Muscle of leg (tissue), 11 donors: ENCODE results near the gene MUSTN1. TPM values are rescaled to one million over a fixed set of nuclear protein-coding genes. Genes with fewer than 3 reads are reported as not detected.

ENCODE experiments used
- DNase-seq: peaks from one replicate; pipeline ENCODE4 v3.0.0; 2013
- H3K27ac ChIP-seq: one replicate; pipeline ENCODE4 v1.5.1; 2013; ENCODE audit warnings: mild to moderate bottlenecking, low read length, control low read depth
- H3K27me3 ChIP-seq: one replicate; pipeline ENCODE4 v1.6.1; 2013; ENCODE audit warnings: low read length; ENCODE audit not compliant: control insufficient read depth, insufficient read depth
- H3K36me3 ChIP-seq: one replicate; pipeline ENCODE4 v1.6.1; 2013; ENCODE audit warnings: low read length; ENCODE audit not compliant: control insufficient read depth, insufficient read depth
- H3K4me1 ChIP-seq: one replicate; pipeline ENCODE4 v1.6.1; 2013; ENCODE audit warnings: low read length; ENCODE audit not compliant: control insufficient read depth, insufficient read depth
- H3K4me3 ChIP-seq: one replicate; pipeline ENCODE4 v1.5.1; 2013; ENCODE audit warnings: low read length, control low read depth
- H3K9me3 ChIP-seq: replicated peaks from 2 replicates; pipeline ENCODE4 v1.6.1; 2013; ENCODE audit warnings: low read depth, low read length; ENCODE audit not compliant: control insufficient read depth
- WGBS: methylation state at CpG from one replicate; pipeline ENCODE4 v1.1.5; 2013; ENCODE audit warnings: missing lambda C conversion rate; ENCODE audit not compliant: insufficient coverage; 5-methylcytosine and 5-hydroxymethylcytosine counted together
- polyA plus RNA-seq, 8 donors: library from polyadenylated mRNA; unstranded; fragments of 120-200 nt; gene quantifications; one replicate each; pipeline versions ENCODE4 v1.2.1 to v1.2.3, GENCODE V29; 2013; ENCODE audit warnings: inconsistent platforms in 1 of 8, low replicate concordance in 1 of 8; ENCODE audit not compliant: insufficient read length in 8 of 8, insufficient read depth in 1 of 8
- total RNA-seq: library from RNA; stranded (reverse); fragments of 120-200 nt; gene quantifications from one replicate; pipeline ENCODE4 v1.2.4, GENCODE V29; 2013

MUSTN1 gene
- total and polyA plus RNA-seq, 9 donors = 93.5 to 168 (median 126) TPM

DNA sequence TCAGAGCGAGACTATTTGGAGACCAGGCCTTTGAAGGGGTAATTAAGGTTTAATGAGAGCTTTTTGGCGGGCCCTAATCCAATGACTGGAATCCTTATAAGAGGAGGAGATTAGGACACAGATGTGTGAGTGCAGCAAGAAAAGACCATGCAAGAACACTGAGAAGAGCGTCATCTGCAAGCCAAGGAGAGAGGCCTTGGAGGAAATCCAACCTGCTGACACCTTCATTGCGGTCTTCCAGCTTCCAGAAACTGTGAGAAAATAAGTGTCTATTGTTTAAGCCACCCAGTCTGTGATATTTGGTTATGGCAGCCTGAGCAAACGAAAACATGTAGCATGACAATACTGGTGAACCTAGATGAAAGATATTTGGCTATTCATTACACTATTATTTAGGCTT is 23.0 kb upstream of the MUSTN1 start:
- WGBS = 85% methylated on average over 4 of the region's 5 CpGs
- H3K4me3 ChIP-seq = no peak overlapping the region
- no peak for DNase-seq
- H3K27me3 ChIP-seq = no peaks in the 10 kb centered on the region
- no peaks in the 10 kb centered on the region for H3K4me1 ChIP-seq
- H3K36me3 ChIP-seq = peaks cover 5% of the 10 kb centered on the region
- H3K27ac ChIP-seq = no peak overlapping the region
- no peaks in the 10 kb centered on the region for H3K9me3 ChIP-seq

GRCh38 chr3:52857133-52857532 is 22.3 kb upstream of the MUSTN1 start:
- Histone ChIP-seq H3K27ac (no peak overlapping the region), H3K9me3 (no peaks in the 10 kb centered on the region), H3K4me3 (no peak overlapping the region), H3K36me3 (peaks cover 8% of the 10 kb centered on the region), H3K4me1 (no peaks in the 10 kb centered on the region), H3K27me3 (no peaks in the 10 kb centered on the region)
- WGBS = 78% methylated on average over 1 of the region's 3 CpGs
- no peak for DNase-seq

- Histone ChIP-seq H3K9me3 (no peaks in the 10 kb centered on the region), H3K4me3 (no peak overlapping the region), H3K36me3 (peaks cover 12% of the 10 kb centered on the region), H3K27ac (no peak overlapping the region), H3K4me1 (no peaks in the 10 kb centered on the region), H3K27me3 (no peaks in the 10 kb centered on the region)
- DNase-seq = no peak
- WGBS = 75% methylated on average over 2 of the region's 5 CpGs
These were observed 21.8 kb upstream of the MUSTN1 start for GRCh38 chr3:52856666-52857065.

DNA sequence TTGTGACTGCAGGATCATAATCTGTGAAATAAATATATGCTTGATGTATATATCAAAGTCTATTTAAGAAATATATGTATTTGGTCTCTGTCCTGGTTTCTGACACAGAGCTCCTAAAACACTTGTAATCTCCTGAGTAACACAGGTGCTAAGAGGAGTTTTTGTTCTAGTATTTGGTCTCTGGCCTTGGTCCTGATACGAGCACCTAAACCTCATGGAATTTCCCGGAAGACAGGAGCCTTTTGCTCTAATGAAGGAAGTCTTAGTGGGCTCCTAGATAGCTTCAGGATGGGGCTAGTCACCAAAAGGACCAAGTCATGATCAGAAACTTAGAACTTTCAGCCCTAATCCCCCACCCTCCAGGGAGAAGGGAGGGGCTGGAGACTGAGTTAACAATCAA is 19.2 kb upstream of the MUSTN1 start:
- H3K4me1 ChIP-seq = peaks cover 2% of the 10 kb centered on the region
- H3K4me3 ChIP-seq = no peak overlapping the region
- WGBS = no CpG with 5 or more reads among the region's 2 CpGs
- H3K9me3 ChIP-seq = no peaks in the 10 kb centered on the region
- H3K27me3 ChIP-seq = no peaks in the 10 kb centered on the region
- H3K36me3 ChIP-seq = peaks cover 27% of the 10 kb centered on the region
- no peak overlapping the region for H3K27ac ChIP-seq
- DNase-seq = no peak

DNA sequence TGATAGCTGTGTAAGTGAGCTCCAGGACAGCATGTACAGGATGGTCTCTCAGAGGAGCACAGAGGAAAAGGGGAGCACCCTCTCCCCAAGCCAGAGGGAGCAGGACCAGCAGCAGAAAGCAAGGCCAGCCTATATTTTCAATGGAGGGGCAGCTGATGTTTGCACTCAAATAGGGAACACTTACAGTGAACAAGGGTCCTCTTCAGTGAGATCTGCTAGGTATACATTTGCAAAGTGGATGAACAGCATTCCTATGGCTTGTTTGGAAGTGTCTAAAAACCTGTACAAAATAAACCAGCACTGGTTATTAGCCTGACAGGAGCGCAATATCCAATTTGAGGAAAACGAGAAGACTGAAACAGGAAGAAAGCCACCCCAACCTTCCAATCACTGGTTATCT is 17.6 kb upstream of the MUSTN1 start:
- 86% methylated on average over 2 of the region's 2 CpGs for WGBS

GRCh38 chr3:52851348-52851747 is 16.5 kb upstream of the MUSTN1 start:
- peaks cover 12% of the 10 kb centered on the region for H3K4me1 ChIP-seq
- peaks cover 45% of the 10 kb centered on the region for H3K36me3 ChIP-seq
- H3K27me3 ChIP-seq = no peaks in the 10 kb centered on the region
- peak; percentile 37 for DNase-seq
- no peak overlapping the region for H3K4me3 ChIP-seq
- no peaks in the 10 kb centered on the region for H3K9me3 ChIP-seq
- 100% methylated on average over 1 of the region's 3 CpGs for WGBS
- no peak overlapping the region for H3K27ac ChIP-seq

More for the DNA sequence above, 17.6 kb upstream of the MUSTN1 start:
- DNase-seq = no peak
- peaks cover 8% of the 10 kb centered on the region for H3K4me1 ChIP-seq
- no peak overlapping the region for H3K27ac ChIP-seq
- H3K27me3 ChIP-seq = no peaks in the 10 kb centered on the region
- H3K36me3 ChIP-seq = peaks cover 42% of the 10 kb centered on the region
- H3K4me3 ChIP-seq = no peak overlapping the region
- no peaks in the 10 kb centered on the region for H3K9me3 ChIP-seq

- Histone ChIP-seq H3K9me3 (no peaks in the 10 kb centered on the region), H3K27me3 (no peaks in the 10 kb centered on the region), H3K36me3 (peaks cover 46% of the 10 kb centered on the region), H3K4me3 (no peak overlapping the region), H3K27ac (no peak overlapping the region), H3K4me1 (peaks cover 26% of the 10 kb centered on the region)
- 91% methylated on average over 12 of the region's 15 CpGs for WGBS
- DNase-seq = no peak
These were observed 14.8 kb upstream of the MUSTN1 start for GRCh38 chr3:52849656-52850055.

DNA sequence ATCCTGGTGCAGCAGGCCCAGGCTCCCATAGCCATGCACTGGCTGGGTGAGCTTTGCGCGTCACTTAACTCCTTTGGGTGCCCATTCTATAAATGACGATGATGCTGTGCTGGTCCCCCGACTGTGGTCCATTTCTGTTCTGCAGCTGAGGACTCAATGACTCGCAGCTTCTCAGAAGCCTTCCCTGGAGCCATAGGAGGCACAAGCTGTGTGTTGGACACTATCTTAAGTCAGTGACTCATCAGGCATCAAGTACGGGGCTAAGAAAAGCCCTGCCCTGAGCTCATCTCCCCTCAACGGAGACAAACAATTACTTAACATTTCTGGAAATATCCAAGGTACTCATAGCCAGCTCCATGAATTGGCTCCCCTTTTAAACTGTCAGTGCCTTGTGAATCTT is 13.8 kb upstream of the MUSTN1 start:
- Histone ChIP-seq H3K4me3 (no peak overlapping the region), H3K4me1 (peaks cover 36% of the 10 kb centered on the region), H3K27ac (peak overlapping the region; percentile 42), H3K27me3 (no peaks in the 10 kb centered on the region), H3K36me3 (peaks cover 53% of the 10 kb centered on the region), H3K9me3 (no peaks in the 10 kb centered on the region)
- 84% methylated on average over 4 of the region's 7 CpGs for WGBS
- DNase-seq = peak; percentile 40

DNA sequence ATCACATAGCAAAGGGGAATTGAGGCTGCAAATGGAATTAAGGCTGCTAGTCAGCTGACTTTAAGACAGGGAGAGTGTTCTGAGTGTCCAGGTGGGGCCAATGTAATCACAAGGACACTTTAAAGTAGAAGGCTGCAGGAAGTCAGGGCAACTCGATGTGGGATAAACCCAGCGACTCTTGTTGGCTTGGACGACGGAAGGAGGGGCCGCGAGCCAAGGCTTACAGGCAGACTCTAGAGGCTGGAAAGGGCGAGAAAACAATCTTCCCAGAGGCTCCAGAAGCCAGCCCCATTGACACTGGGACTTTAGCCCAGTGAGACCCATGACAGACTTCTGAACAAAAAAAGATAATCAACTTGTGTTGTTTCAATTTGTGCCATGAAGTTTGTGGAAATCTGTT is 12.9 kb upstream of the MUSTN1 start:
- H3K27me3 ChIP-seq = no peaks in the 10 kb centered on the region
- 83% methylated on average over 7 of the region's 7 CpGs for WGBS
- H3K4me3 ChIP-seq = no peak overlapping the region
- peaks cover 45% of the 10 kb centered on the region for H3K4me1 ChIP-seq
- H3K27ac ChIP-seq = no peak overlapping the region
- peaks cover 55% of the 10 kb centered on the region for H3K36me3 ChIP-seq
- DNase-seq = no peak
- H3K9me3 ChIP-seq = no peaks in the 10 kb centered on the region

DNA sequence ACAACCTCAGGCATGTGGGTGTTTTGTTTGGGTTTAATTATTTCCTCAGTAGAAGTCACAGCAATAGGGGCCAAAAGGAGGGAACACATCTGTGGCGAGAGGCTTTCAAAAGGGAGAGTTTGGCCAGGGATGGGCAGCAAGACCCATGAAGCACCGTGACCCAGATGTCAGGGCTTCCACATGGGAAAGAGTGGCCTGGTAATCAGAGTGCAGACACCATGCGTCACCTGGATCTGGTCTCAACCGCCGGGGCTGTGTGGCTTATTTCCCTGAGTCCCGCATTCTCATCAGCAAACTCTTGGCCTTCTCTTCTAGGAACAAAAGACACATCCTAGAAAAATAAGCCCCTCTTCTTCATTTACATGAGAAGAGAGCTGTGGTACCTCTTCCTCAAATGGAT is 12.4 kb upstream of the MUSTN1 start:
- 90% methylated on average over 5 of the region's 6 CpGs for WGBS
- H3K27ac ChIP-seq = no peak overlapping the region
- peaks cover 56% of the 10 kb centered on the region for H3K36me3 ChIP-seq

DNA sequence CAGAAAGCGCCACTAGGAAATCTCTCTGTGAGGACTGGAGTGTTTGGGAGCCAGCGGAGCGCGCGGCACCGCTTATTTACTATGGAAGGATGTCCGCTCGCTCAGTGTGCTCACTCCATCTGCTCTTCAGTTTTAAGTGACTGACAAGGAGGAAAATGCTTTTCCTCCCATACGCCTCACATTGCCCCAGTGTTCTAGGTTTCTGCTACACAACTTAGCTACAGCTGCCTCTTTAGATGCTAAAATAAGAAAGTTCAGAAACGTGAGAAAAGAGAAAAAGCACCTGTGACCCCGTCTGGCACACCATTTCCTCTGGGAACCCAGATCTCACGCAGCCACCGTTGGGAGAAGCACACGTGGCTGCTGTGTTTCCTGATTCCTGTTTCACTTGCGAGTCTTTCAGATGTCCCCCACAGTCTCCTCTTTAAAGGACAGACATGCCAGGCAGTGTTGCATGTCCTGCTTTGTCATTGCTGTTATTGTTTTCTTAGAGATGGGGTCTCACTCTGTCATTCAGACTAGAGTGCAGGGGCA is 11.7 kb upstream of the MUSTN1 start:
- H3K27me3 ChIP-seq = no peaks in the 10 kb centered on the region
- DNase-seq = no peak
- H3K9me3 ChIP-seq = no peaks in the 10 kb centered on the region
- H3K27ac ChIP-seq = no peak overlapping the region
- WGBS = 48% methylated on average over 11 of the region's 15 CpGs
- H3K36me3 ChIP-seq = peaks cover 50% of the 10 kb centered on the region
- H3K4me3 ChIP-seq = no peak overlapping the region
- peaks cover 57% of the 10 kb centered on the region for H3K4me1 ChIP-seq

More for the DNA sequence above, 12.4 kb upstream of the MUSTN1 start:
- DNase-seq = no peak
- Histone ChIP-seq H3K4me1 (peaks cover 50% of the 10 kb centered on the region), H3K4me3 (no peak overlapping the region), H3K27me3 (no peaks in the 10 kb centered on the region), H3K9me3 (no peaks in the 10 kb centered on the region)
